Adrenal gland (tissue), 5 donors: Measurements from ENCODE around the gene PRKN.

Source experiments
- CTCF ChIP-seq, 6 experiments: fragments of 450-650 bp in 4 of 6; fragments of 200-600 bp in 2 of 6; sonication (generic) in 1 of 6; IDR thresholded peaks; 1 replicate in 5 of 6; 2 replicates in 1 of 6; pipeline versions ENCODE4 v1.5.1 to v1.8.0; 2016 to 2021; ENCODE audit warnings: antibody characterized with exemption in 6 of 6, mild to moderate bottlenecking in 2 of 6, moderate library complexity in 1 of 6
- POLR2A ChIP-seq, 2 donors: fragments of 450-650 bp; IDR thresholded peaks; one replicate each; pipeline ENCODE4 v1.6.1; 2017; ENCODE audit warnings: antibody characterized with exemption in 2 of 2, mild to moderate bottlenecking in 2 of 2, moderate library complexity in 1 of 2
- donor health status: DM: no; HTN: no; CAD: no.

GRCh38 chr6:161798844-161799394 lies 928.6 kb downstream of the PRKN start:
- TF ChIP-seq CTCF (IDR thresholded peaks at IDR 0.05), result no peak
- TF ChIP-seq POLR2A (IDR thresholded peaks at IDR 0.05), result no peak
